ENCODE results near the gene BTBD2.

DNA sequence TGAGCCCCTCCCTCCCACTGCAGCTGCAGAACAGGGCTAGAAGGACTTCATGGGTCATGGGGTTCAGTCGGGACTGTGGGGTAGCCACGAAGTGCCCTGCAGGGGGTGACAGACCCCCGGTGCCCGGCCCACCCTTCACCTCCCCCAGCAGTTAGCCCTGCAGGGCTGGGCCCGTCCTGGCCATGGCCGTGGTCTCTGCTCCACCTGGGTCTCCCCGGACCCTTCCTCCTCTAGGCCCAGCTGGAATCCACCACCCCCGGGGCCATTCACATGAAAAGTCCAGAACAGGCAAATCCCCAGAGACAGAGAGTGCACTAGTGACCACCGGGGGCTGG lies 18.3 kb upstream of the BTBD2 start:
- no peak for TF ChIP-seq HNF1A (IDR thresholded peaks at IDR 0.05; ENCODE audit: low read depth)
- TF ChIP-seq HNF1A (CRISPR knock-in tag; IDR thresholded peaks at IDR 0.05; ENCODE audit: borderline replicate concordance), result no peak
- no peak for TF ChIP-seq ZNF224 (CRISPR knock-in tag; IDR thresholded peaks at IDR 0.05)
- TF ChIP-seq POLR2AphosphoS5 (IDR thresholded peaks at IDR 0.05; ENCODE audit: low read depth, low read length), result no peak
- no peak for TF ChIP-seq EZH2 (conservative IDR thresholded peaks at IDR 0.05; ENCODE audit: low read depth, low read length)
- no peak for TF ChIP-seq NFIC (IDR thresholded peaks at IDR 0.05; ENCODE audit: low read length)

Data from HepG2 (cell line).